Measurements from ENCODE around the gene PRSS21. TPM values are rescaled to one million over a fixed set of nuclear protein-coding genes. Genes with fewer than 3 reads are reported as not detected.

PRSS21 gene
- polyA plus RNA-seq, 6 donors from 2014 or later, result 0.51 to 4.4 (median 1.9) TPM; not detected in 1

GRCh38 chr16:2775765-2776499 is 41.1 kb upstream of the PRSS21 start:
- Mint-ChIP-seq H3K4me1 (peaks cover 25 to 49% (median 28%) of the 10 kb centered on the region in 3 donors), H3K9me3 (no peaks in the 10 kb centered on the region), H3K36me3 (peaks cover 0 to 13% of the 10 kb centered on the region in 2 donors), H3K4me3 (peak overlapping the region; percentile 88 to 95 (median 93)), H3K27me3 (no peaks in the 10 kb centered on the region), H3K27ac (peak overlapping the region in 5 of 6 donors; percentile 75 to 95 (median 94))
- no peak for ATAC-seq (ENCODE audit: low read depth in 2 of 2)
- DNase-seq, result no peak

- H3K9me3 Mint-ChIP-seq, result no peaks in the 10 kb centered on the region
- no peaks in the 10 kb centered on the region for H3K27me3 Mint-ChIP-seq
- peak overlapping the region; percentile 88 to 95 (median 93) for H3K4me3 Mint-ChIP-seq
- H3K36me3 Mint-ChIP-seq, result peaks cover 0 to 13% of the 10 kb centered on the region in 2 donors
- H3K4me1 Mint-ChIP-seq, result peaks cover 23 to 49% (median 28%) of the 10 kb centered on the region in 3 donors
- H3K27ac Mint-ChIP-seq, result peak overlapping the region in 5 of 6 donors; percentile 85 to 95 (median 94)
- ATAC-seq (ENCODE audit: low read depth in 2 of 2) (peak; percentile 37 to 39), DNase-seq (no peak)
Measured at GRCh38 chr16:2776500-2777139, 40.4 kb upstream of the PRSS21 start.

- no peaks in the 10 kb centered on the region for H3K9me3 Mint-ChIP-seq
- DNase-seq, result peak; percentile 87
- peak; percentile 92 to 93 for ATAC-seq (ENCODE audit: low read depth in 2 of 2)
- H3K27me3 Mint-ChIP-seq, result no peaks in the 10 kb centered on the region
- H3K27ac Mint-ChIP-seq, result peak within 1 kb of the TSS; percentile 95 to 98 (median 96)
- peaks cover 0 to 7% of the 10 kb centered on the region in 2 donors for H3K36me3 Mint-ChIP-seq
- peaks cover 19 to 46% (median 28%) of the 10 kb centered on the region in 3 donors for H3K4me1 Mint-ChIP-seq
- peak within 1 kb of the TSS; percentile 88 to 97 (median 94) for H3K4me3 Mint-ChIP-seq
Measured at GRCh38 chr16:2777231-2777902, 39.7 kb upstream of the PRSS21 start, which contains the start of gene ELOB. Gene ELOB (minus strand): TSS chr16:2777280. CDS start chr16:2777239, 41 bp downstream.

GRCh38 chr16:2777903-2778629 is 39.0 kb upstream of the PRSS21 start:
- no peaks in the 10 kb centered on the region for H3K9me3 Mint-ChIP-seq
- H3K27me3 Mint-ChIP-seq, result no peaks in the 10 kb centered on the region
- peak overlapping the region; percentile 88 to 97 (median 93) for H3K4me3 Mint-ChIP-seq
- H3K27ac Mint-ChIP-seq, result peak overlapping the region; percentile 95 to 98 (median 96)
- H3K4me1 Mint-ChIP-seq, result peaks cover 14 to 42% (median 23%) of the 10 kb centered on the region in 3 donors
- ATAC-seq (ENCODE audit: low read depth in 2 of 2) (peak; percentile 16 to 22), DNase-seq (no peak)
- peaks cover 0 to under 1% of the 10 kb centered on the region in 2 donors for H3K36me3 Mint-ChIP-seq

GRCh38 chr16:2778630-2778958 is 38.4 kb upstream of the PRSS21 start:
- H3K36me3 Mint-ChIP-seq, result no peaks in the 10 kb centered on the region
- ATAC-seq (ENCODE audit: low read depth in 2 of 2) (no peak), DNase-seq (no peak)
- peak overlapping the region in 5 of 6 donors; percentile 95 to 98 (median 97) for H3K27ac Mint-ChIP-seq
- H3K9me3 Mint-ChIP-seq, result no peaks in the 10 kb centered on the region
- H3K4me3 Mint-ChIP-seq, result peak overlapping the region; percentile 88 to 97 (median 93)
- H3K4me1 Mint-ChIP-seq, result peaks cover 14 to 41% (median 23%) of the 10 kb centered on the region in 3 donors
- no peaks in the 10 kb centered on the region for H3K27me3 Mint-ChIP-seq

GRCh38 chr16:2779151-2779920 is 37.7 kb upstream of the PRSS21 start:
- H3K27me3 Mint-ChIP-seq, result no peaks in the 10 kb centered on the region
- H3K9me3 Mint-ChIP-seq, result no peaks in the 10 kb centered on the region
- DNase-seq, result no peak
- ATAC-seq (ENCODE audit: low read depth in 2 of 2), result no peak
- peak overlapping the region in 6 of 8 donors; percentile 51 to 94 (median 85) for H3K4me3 Mint-ChIP-seq
- H3K4me1 Mint-ChIP-seq, result peaks cover 14 to 41% (median 23%) of the 10 kb centered on the region in 3 donors
- H3K36me3 Mint-ChIP-seq, result no peaks in the 10 kb centered on the region
- peak overlapping the region in 2 of 6 donors; percentile 82 to 96 for H3K27ac Mint-ChIP-seq

- Mint-ChIP-seq H3K9me3 (no peaks in the 10 kb centered on the region), H3K4me3 (peak overlapping the region in 5 of 8 donors; percentile 0 to 83 (median 51)), H3K4me1 (peaks cover 18 to 40% (median 21%) of the 10 kb centered on the region in 3 donors), H3K27me3 (peaks cover 0 to 7% (median 7%) of the 10 kb centered on the region in 3 donors), H3K27ac (no peak overlapping the region), H3K36me3 (no peaks in the 10 kb centered on the region)
- ATAC-seq (ENCODE audit: low read depth in 2 of 2) (no peak), DNase-seq (no peak)
Measured at GRCh38 chr16:2779978-2780898, 36.8 kb upstream of the PRSS21 start.

GRCh38 chr16:2782583-2783351 is 34.3 kb upstream of the PRSS21 start:
- Mint-ChIP-seq H3K4me3 (peak overlapping the region in 3 of 8 donors; percentile 34 to 85 (median 57)), H3K4me1 (peaks cover 19 to 26% (median 19%) of the 10 kb centered on the region in 3 donors), H3K27me3 (peaks cover 0 to 23% (median 21%) of the 10 kb centered on the region in 3 donors), H3K27ac (no peak overlapping the region), H3K9me3 (no peaks in the 10 kb centered on the region), H3K36me3 (no peaks in the 10 kb centered on the region)
- ATAC-seq (ENCODE audit: low read depth in 2 of 2) (no peak), DNase-seq (no peak)

GRCh38 chr16:2783581-2784357 is 33.3 kb upstream of the PRSS21 start:
- no peak for ATAC-seq (ENCODE audit: low read depth in 2 of 2)
- Mint-ChIP-seq H3K36me3 (no peaks in the 10 kb centered on the region), H3K4me1 (peaks cover 9 to 16% (median 11%) of the 10 kb centered on the region in 3 donors), H3K27me3 (peaks cover 0 to 28% (median 28%) of the 10 kb centered on the region in 3 donors), H3K4me3 (peak overlapping the region in 6 of 8 donors; percentile 12 to 89 (median 62)), H3K27ac (peak overlapping the region in 1 of 6 donors; percentile 28), H3K9me3 (peaks cover 0 to 1% (median 0%) of the 10 kb centered on the region in 7 donors)
- DNase-seq, result no peak

GRCh38 chr16:2784358-2785100 is 32.5 kb upstream of the PRSS21 start:
- peaks cover 2 to 36% (median 30%) of the 10 kb centered on the region in 3 donors for H3K27me3 Mint-ChIP-seq
- DNase-seq (no peak), ATAC-seq (ENCODE audit: low read depth in 2 of 2) (peak in 1 of 2 donors; percentile 19)
- H3K4me1 Mint-ChIP-seq, result peaks cover 8 to 11% (median 10%) of the 10 kb centered on the region in 3 donors
- no peaks in the 10 kb centered on the region for H3K36me3 Mint-ChIP-seq
- H3K27ac Mint-ChIP-seq, result peak overlapping the region in 1 of 6 donors; percentile 76
- peak overlapping the region; percentile 74 to 89 (median 84) for H3K4me3 Mint-ChIP-seq
- peaks cover 0 to 1% (median 0%) of the 10 kb centered on the region in 7 donors for H3K9me3 Mint-ChIP-seq
